Gastrocnemius medialis (tissue), 4 donors: ENCODE measurements around the gene IRF2BPL. TPM values are rescaled to one million over a fixed set of nuclear protein-coding genes. Genes with fewer than 3 reads are reported as not detected.
A peak's percentile ranks its signal among the peaks of the same experiment; 100 is the strongest.

ENCODE experiments used
- ATAC-seq, 2 donors: fragments of 150-250 bp; one replicate each; pipeline ENCODE4 v1.9.1; 2016
- DNase-seq, 2 donors: peaks; one replicate each; pipeline ENCODE4 v3.0.0-alpha.2; 2019
- H3K27ac ChIP-seq, 4 donors: fragments of 200-600 bp; sonication (generic); 1 replicate in 1 of 4; 2 replicates in 3 of 4; pipeline ENCODE4 v1.5.1; 2016 to 2018; ENCODE audit warnings: mild to moderate bottlenecking in 2 of 4, moderate library complexity in 1 of 4
- H3K27me3 ChIP-seq, 3 donors: fragments of 200-600 bp; sonication (generic) in 2 of 3; 1 replicate in 1 of 3; 2 replicates in 2 of 3; pipeline versions ENCODE4 v1.5.1 to v1.6.0; 2016 to 2019; ENCODE audit warnings: mild to moderate bottlenecking in 1 of 3, moderate library complexity in 1 of 3
- H3K36me3 ChIP-seq, 2 donors: fragments of 200-600 bp; sonication (generic) in 1 of 2; one replicate each; pipeline ENCODE4 v1.5.1; 2017 to 2018
- H3K4me1 ChIP-seq, 2 donors: fragments of 200-600 bp; sonication (generic) in 1 of 2; one replicate each; pipeline ENCODE4 v1.5.1; 2016 to 2017; ENCODE audit warnings: mild to moderate bottlenecking in 2 of 2
- H3K4me3 ChIP-seq, 4 donors: fragments of 200-600 bp; sonication (generic) in 3 of 4; 1 replicate in 1 of 4; 2 replicates in 3 of 4; pipeline ENCODE4 v1.5.1; 2016 to 2019; ENCODE audit warnings: mild to moderate bottlenecking in 2 of 4
- H3K9me3 ChIP-seq, 3 donors: fragments of 200-600 bp; sonication (generic) in 2 of 3; 1 replicate in 1 of 3; 2 replicates in 2 of 3; pipeline ENCODE4 v1.5.1; 2016 to 2019
- CTCF ChIP-seq, 5 experiments: fragments of 450-650 bp in 3 of 5; fragments of 200-600 bp in 2 of 5; sonication (generic) in 2 of 5; IDR thresholded peaks in 4 of 5; conservative IDR thresholded peaks in 1 of 5; 1 replicate in 4 of 5; 2 replicates in 1 of 5; pipeline ENCODE4 v1.5.1; 2016 to 2019; ENCODE audit warnings: antibody characterized with exemption in 5 of 5, mild to moderate bottlenecking in 3 of 5, moderate library complexity in 3 of 5
- POLR2A ChIP-seq, 2 donors: fragments of 450-650 bp; IDR thresholded peaks; one replicate each; pipeline ENCODE4 v1.6.1; 2017; ENCODE audit warnings: antibody characterized with exemption in 2 of 2, mild to moderate bottlenecking in 2 of 2, moderate library complexity in 2 of 2
- in situ Hi-C, 4 donors: fragments of 200-750 bp; cut with MboI; loops; one replicate each; pipeline versions ENCODE4 v1.15.0 to v1.8.0; 2017; ENCODE audit warnings: low sequenced_read_pairs in 4 of 4
- intact Hi-C: fragments of 100-400 bp; cut with DNase I; formaldehyde crosslinking; loops from one replicate; pipeline ENCODE4 v1.15.1; 2023; ENCODE audit warnings: low total_unique reads
- total RNA-seq, 4 donors: library from RNA; depleted of rRNA; stranded (reverse); fragments of >200 nt; gene quantifications; one replicate each; pipeline versions ENCODE4 v1.1.0 to v1.2.3, GENCODE V29; 2016

Gene IRF2BPL
- total RNA-seq, 4 donors from 2014 or later = 15.0 to 26.4 (median 17.0) TPM

DNA sequence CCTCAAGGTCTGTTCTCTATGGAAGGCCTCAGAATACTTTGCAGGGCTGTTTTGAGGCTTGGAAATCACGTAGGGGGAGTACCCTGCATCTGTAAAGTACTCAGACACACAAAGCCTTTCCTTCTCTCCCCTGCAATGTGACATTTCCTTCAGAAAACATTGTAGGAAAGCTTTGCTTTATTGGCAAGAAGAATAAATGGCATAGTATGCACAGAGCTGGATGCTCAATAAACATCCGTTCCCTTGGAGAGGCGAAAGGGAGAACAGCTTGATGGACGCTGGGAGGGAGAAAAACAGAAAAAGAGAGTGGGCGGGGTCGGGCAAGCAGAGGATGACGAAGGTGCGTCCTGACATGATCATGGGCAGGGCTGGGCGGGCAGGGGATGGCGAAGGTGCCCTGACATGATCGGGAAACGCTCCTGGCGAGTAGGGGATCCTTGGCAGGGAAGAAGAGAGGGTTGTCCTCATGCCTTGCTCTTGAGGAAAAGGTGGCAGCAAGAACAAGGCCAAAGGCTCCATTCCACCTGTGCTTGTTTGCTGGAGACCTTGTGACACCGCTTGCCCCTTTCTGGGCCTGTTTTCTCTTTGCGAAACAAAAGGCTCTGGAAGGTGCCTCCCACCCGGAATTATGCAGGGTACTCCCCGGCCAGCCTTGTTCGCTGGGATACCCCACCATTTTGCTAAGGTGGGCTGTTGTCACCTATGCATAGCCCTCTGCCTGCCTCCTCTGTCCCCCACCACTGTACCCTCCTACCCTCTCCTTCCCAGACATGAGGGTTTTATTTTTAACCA, 21.1 kb downstream of the IRF2BPL start:
- in situ Hi-C loops (no loop called here), intact Hi-C loops (no loop called here)
- TF ChIP-seq POLR2A (IDR thresholded peaks at IDR 0.05) (no peak), CTCF (IDR thresholded peaks at IDR 0.05 in 4 of 5, conservative IDR thresholded peaks at IDR 0.05 in 1 of 5) (no peak)
- peaks cover 26 to 46% of the 10 kb centered on the region in 2 donors for H3K4me1 ChIP-seq
- ATAC-seq (peak; percentile 1 to 10), DNase-seq (no peak)
- peak overlapping the region; percentile 66 to 83 (median 78) for H3K27ac ChIP-seq
- no peaks in the 10 kb centered on the region for H3K9me3 ChIP-seq
- H3K36me3 ChIP-seq = no peaks in the 10 kb centered on the region
- H3K27me3 ChIP-seq = no peaks in the 10 kb centered on the region
- H3K4me3 ChIP-seq = no peak overlapping the region

DNA sequence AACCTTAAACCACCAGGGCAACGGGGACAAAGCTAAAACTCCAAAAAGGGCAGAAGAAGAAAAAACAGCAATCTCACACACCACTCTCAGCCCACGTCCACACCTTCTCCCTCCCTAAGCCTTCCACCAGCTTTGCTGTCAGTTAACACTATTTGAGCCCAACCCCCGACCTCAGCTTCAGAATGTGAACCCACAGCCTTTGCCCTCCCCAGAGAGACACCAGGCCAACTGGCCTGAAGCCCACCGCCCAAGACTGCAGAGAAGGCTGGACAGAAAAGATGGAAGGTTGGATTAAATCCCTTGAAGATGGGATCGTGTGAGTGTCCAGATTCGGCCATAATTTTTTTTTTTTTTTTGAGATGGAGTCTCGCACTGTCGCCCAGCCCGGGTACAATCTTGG, 22.4 kb downstream of the IRF2BPL start:
- Histone ChIP-seq H3K9me3 (no peaks in the 10 kb centered on the region), H3K4me1 (peaks cover 27 to 50% of the 10 kb centered on the region in 2 donors), H3K4me3 (no peak overlapping the region), H3K36me3 (no peaks in the 10 kb centered on the region), H3K27me3 (no peaks in the 10 kb centered on the region), H3K27ac (peak overlapping the region in 3 of 4 donors; percentile 30 to 83 (median 44))
- DNase-seq = no peak
- TF ChIP-seq POLR2A (IDR thresholded peaks at IDR 0.05) = no peak
- TF ChIP-seq CTCF (IDR thresholded peaks at IDR 0.05 in 4 of 5, conservative IDR thresholded peaks at IDR 0.05 in 1 of 5) = no peak
- in situ Hi-C loops = no loop called here
- no peak for ATAC-seq
- intact Hi-C loops = no loop called here

GRCh38 chr14:77005559-77005958, 22.9 kb downstream of the IRF2BPL start:
- intact Hi-C loops (no loop called here), in situ Hi-C loops (no loop called here)

GRCh38 chr14:77004711-77005460, 23.6 kb downstream of the IRF2BPL start:
- intact Hi-C loops = no loop called here
- Histone ChIP-seq H3K4me3 (no peak overlapping the region), H3K4me1 (peaks cover 37 to 57% of the 10 kb centered on the region in 2 donors), H3K27ac (no peak overlapping the region), H3K27me3 (no peaks in the 10 kb centered on the region), H3K36me3 (no peaks in the 10 kb centered on the region), H3K9me3 (no peaks in the 10 kb centered on the region)
- in situ Hi-C loops = no loop called here
- TF ChIP-seq CTCF (IDR thresholded peaks at IDR 0.05 in 4 of 5, conservative IDR thresholded peaks at IDR 0.05 in 1 of 5) (no peak), POLR2A (IDR thresholded peaks at IDR 0.05) (no peak)
- DNase-seq (no peak), ATAC-seq (no peak)

More at GRCh38 chr14:77005559-77005958, 22.9 kb downstream of the IRF2BPL start:
- ATAC-seq = no peak
- no peaks in the 10 kb centered on the region for H3K9me3 ChIP-seq
- peak overlapping the region in 1 of 4 donors; percentile 83 for H3K27ac ChIP-seq
- no peak overlapping the region for H3K4me3 ChIP-seq
- DNase-seq = no peak
- no peak for TF ChIP-seq POLR2A (IDR thresholded peaks at IDR 0.05)
- no peak for TF ChIP-seq CTCF (IDR thresholded peaks at IDR 0.05 in 4 of 5, conservative IDR thresholded peaks at IDR 0.05 in 1 of 5)
- no peaks in the 10 kb centered on the region for H3K36me3 ChIP-seq
- H3K4me1 ChIP-seq = peaks cover 33 to 55% of the 10 kb centered on the region in 2 donors
- no peaks in the 10 kb centered on the region for H3K27me3 ChIP-seq
